HG02763 (cell line): ENCODE data around the gene RAB30.
A peak's percentile ranks its signal among the peaks of the same experiment; 100 is the strongest.

ENCODE experiments used
- ATAC-seq: cut with Tn5 transposase; IDR thresholded peaks from one replicate; pipeline ENCODE4 v1.9.1; 2021; ENCODE audit warnings: mild to moderate bottlenecking, moderate library complexity; ENCODE audit not compliant: unreplicated experiment

The RAB30 gene

DNA sequence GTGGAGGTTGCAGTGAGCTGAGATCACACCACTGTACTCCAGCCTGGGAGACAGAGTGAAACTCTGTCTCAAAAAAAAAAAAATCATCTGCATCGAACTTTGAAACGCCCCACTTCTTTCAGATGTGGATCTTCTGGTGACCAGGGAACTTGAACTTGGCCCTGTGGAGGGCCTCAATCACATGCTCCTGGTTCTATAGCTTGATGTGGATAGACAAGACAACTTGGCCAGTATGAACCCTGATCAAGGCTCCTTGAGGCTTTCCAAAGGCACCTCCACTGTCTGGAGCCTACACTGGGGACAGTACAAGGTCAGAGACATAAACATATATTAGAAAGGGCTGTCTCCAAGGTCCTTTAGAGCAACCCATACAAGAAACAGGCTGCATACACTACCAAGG, 30.6 kb downstream of the RAB30 start:
- no peak for ATAC-seq

DNA sequence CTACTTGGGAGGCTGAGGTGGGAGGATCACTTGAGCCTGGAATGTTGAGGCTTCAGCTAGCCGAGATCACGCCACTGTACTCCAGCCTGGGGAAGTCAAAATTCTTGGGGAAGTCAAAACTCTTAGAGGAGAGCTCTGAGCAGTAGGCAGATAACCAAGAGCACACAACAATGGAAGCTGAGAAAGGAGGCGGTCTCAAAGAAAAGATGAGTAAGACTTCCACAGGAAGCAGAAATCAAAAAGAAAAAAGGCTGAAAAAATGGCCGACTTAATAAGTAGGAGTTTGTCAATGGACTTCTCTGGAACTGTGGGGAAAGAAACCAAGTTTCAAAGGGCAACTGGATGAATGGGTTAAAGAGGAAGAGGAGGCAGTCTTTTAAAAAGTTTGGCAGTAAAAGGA, 32.1 kb downstream of the RAB30 start:
- no peak for ATAC-seq

DNA sequence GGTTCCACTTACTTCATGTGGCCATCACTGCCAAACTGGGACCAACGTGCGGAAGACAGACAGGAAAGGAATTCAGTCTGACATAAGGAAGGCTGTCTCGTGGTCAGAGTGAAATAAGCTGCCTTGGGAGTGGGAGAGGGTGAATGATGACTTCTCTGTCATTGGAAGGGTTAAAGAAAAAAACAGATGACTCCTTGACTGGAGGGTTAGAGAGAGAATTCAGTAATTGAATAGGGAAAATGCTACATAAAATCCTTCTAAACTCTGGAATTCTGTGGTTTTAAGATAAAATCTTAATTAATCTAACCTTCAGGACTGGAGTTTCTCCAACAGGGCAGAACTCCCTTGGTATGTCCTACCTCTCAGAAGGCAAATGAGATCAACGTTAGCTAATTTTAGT, 33.8 kb downstream of the RAB30 start:
- ATAC-seq, result no peak

DNA sequence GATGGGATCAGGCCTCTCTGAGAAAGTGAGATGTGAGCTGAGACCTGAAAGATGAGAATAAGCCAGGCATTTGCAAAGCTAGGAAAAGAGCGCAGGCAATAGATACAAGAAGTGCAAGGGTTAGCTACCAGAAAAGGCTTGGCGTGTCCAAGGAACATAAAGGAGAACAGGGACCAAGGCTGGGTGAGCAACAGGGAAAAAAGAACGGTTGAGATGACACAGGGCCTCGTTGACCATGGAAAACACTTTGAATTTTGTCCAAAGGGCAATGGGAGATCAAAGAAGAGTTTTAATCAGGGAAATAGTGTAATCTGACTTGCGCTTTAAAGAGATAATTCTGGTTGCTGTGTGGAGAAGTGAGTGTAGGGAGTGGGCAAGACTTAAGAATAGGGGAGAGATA, 35.0 kb downstream of the RAB30 start:
- no peak for ATAC-seq

DNA sequence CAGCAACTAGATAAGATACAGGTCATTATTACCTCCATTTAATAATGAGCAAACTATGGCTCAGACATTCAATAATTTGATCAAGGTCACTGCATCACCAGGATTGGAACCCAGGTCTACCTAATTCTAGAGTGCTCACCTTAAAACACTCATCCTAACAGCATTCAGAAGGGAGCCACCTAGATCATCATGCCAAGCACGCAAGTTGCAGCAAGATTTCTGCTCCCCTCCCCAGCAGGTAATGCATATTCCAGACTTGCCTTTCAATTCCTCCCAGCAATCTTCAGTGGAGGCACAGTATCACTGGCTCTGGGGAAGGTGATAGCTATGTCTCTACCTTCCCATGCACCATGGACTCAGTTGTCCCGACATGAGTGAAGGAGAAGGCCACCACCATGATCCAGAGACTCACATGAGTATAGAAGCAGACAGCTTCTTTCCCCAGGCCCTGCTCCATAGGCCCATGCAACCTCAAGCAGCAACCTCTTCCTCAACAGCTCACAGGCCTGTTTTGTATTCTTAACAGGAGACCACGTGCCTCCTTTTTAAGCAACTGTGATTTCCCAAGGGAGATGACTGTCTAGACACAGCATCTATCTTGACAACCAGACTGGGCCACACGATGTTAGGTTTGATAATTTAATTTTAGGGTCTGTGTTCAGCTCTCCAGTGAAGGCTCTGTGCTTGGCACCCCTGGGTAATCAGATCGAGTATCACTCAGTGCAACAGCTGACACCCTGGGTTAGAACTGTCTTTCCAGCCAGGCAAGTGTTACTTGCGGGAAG, 36.4 kb downstream of the RAB30 start:
- peak; percentile 56 for ATAC-seq

DNA sequence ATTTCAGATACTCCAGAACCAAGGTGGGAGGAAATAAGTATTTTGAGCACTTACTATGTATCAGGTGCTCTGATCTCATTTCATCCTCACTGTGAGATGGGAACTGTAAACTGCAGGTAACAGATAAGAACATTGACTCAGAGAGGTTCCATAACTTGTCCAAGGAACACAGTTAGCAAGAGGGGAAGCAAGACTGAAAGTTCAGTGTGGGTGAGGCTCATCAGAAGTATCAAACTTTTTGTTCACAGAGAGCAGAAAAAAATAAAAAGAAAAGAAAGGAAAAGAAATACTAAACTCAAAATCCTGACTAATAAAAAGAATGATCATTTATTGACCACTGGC, 37.1 kb downstream of the RAB30 start:
- ATAC-seq, result no peak

DNA sequence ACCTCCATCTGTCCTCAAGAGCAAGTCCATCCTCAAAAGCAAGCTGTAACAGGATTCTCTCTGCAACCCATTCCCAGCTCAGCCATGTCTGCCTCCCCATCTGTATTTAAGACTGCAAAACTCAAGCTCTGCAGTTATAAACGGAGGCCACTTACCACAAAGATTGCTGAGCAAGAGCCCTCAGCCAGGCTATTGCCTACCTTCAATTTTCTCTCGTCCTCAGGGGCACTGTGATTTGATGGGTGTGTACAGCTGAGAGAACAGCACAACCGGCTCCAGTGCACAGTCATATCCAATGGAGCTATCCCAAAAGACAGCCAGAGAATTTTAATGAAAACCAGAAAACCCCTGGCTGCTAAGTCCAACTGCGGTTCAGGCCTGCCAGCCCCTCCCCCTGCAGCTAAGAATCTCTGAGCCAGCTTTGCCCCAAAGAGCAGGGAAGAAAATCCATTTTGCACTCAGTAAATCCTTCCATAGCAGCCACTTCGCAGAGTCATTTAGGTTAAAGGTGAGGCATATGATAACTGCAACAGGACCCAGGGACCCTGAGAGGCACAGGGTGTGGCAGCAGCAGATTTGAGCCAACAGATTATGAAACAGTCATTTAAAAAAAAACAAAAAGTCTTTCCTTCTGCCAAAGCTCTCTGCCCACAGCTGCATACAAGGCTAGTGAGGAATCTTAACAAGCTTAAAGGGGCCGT, 37.6 kb downstream of the RAB30 start:
- ATAC-seq, result no peak

DNA sequence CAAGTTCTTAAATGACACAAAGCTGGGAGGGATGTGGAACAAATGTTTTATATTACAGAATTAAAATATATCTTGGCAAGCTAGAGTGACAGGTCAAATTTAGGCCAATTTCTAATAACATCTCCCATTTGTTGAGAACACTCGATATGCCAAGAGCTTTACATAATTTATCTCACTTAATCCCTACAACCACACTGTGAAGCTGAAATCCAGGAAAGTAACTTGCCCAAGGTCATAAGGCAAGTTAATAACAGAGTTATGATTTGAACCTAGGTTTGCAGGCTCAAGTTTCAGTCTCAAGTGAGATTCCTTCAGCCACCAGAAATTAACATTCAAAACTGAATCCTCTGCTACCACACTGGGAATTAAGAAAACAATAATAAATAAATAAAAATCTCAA, 38.3 kb downstream of the RAB30 start:
- no peak for ATAC-seq

DNA sequence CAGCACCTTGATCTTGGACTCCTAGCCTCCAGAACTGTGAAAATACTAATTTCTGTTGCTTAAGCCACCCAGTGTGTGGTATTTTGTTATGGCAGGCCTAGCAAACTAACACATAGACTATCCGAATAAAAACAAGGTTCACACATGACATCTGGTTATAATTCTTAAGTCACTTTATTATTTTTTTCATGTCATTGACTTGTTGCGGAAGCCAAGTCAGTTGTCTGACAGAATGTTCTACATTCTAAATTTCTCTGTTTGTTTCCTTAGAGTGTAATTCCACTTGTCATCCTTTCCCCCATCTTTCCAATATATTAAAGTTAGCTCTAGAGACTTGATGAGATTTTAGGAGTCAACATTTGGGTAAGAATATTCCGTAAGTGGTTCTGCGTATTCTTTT, 40.6 kb downstream of the RAB30 start:
- ATAC-seq, result no peak

DNA sequence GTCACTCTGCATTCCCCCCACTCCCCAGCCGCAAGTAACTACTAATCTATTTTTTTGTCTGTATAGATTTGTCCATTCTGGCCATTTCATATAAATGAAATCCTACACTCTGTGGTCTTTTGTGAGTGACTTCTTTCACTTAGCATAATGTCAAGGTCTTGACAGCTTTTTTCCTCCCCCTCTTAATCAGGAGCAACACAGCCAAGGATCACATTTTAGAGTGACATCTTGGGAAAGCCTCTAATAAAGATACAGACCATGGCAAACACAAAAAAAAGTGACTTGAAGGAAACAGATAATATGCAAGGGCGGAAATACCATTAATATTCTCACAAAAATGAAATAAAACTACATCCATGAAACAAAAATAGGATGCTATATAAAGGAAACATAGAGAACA, 43.9 kb downstream of the RAB30 start:
- no peak for ATAC-seq

DNA sequence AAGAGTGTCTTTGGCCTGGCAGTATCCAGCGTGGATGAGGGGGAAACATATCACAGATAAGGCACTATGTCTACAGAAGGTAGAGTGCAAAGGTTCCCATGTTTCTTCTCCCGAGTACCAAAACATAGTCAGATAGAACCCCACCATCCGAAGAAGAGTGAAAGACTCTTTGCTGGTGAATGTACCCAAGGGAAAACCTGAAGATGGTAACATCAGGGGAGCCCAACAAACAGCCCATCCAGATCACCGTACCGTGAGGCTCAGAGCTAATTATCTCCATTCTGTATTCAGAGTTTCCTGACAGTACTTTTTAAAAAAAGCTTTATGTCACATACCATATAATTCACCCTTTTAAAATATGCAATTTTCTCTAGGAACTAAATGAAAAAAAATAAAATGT, 44.4 kb downstream of the RAB30 start:
- no peak for ATAC-seq

DNA sequence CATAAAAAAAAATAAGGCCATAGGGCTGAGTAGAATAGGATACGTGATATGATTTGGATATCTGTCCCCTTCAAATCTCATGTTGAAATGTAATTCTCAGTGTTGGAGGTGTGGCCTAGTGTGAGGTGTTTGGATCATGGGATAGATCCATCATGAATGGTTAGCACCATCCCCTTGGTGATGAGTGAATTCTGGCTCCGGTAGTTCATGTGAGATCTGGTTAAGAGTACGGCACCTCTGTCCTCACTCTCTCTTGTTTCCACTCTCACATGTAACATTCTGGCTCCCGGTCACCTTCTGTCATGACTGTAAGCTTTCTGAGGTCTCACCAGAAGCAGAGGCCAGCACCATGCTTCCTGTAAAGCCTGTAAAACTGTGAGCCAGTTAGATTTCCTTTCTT, 45.5 kb downstream of the RAB30 start:
- no peak for ATAC-seq

DNA sequence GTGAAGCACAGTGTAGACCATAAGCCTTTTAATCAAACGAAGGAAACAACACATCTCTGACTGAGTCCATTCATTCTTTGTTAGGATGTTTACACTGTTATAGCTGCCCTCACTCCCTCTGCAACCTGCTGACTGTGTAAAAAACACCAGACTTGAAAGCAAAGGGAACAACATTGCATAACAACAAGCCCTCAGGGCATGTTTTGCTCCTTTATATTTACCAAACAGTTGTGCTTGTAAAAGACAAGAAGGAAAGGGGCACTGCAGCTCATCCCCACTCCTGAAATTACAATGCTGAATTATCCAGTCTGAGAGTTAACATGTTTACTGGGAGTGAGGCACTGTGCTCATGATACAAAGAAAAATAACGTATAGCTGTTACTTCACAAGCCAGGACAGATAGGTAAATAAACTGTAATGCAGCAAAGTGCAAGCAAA, 46.4 kb downstream of the RAB30 start:
- ATAC-seq, result no peak

DNA sequence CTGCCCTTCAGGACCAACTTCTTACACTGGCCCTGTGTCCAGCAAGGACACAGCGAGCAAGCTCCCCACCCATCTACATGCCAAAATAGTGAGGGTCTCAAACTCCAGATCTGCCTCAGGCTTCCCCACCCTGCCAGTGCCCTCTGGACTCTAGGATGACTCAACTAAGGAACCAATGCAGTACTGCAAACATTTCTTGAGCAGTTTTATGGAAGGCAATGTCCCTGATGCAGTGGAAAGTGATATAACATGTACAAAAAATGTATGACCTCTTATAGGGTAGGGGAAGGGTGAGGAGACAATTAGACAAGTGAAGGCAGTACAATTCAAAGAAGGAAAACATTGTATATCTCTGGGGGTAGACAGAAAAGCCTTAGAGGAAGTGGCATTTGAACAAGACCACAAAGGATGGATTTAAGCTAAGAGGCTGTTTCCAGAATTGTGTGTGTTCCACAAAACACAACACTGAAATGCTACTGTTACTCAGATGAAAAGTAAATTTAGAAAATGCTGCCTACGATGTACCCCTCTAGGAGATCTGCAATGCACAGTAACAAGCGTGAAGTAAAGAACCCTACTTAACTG, 47.3 kb downstream of the RAB30 start:
- no peak for ATAC-seq

DNA sequence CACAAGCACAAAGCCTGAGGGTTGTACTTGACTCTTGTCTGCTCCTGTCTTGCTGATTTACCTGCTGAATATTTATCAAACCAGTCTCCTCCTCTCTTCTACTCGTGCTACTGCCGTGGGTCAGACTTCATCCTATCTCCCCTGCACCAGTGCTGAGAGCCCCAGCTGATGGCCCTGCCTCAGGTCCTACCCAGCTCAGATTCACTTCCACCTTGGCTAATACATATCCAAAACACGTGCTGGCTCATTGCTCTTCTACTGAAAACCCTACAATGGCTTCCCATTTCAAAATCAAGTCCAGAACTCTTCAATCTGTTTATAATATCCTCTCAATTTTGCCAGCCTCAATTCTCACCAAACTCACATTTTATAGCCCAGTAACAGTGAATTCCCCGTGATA, 48.3 kb downstream of the RAB30 start:
- no peak for ATAC-seq

DNA sequence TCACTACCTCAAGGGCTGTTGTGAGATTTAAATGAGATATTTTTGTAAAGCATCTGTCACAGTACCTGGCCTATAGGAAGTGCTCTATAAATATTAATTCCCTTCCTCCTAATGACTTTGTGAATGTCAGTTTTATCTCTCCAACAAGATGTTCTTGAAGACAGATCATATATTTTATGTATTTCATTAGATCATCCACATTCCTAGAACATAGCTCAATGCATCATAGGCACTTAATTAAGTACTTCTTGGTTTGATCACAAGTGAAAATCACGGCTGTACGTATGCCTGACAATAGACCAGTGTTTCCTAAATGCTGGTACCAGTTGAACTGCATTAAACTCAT, 49.9 kb downstream of the RAB30 start:
- no peak for ATAC-seq

DNA sequence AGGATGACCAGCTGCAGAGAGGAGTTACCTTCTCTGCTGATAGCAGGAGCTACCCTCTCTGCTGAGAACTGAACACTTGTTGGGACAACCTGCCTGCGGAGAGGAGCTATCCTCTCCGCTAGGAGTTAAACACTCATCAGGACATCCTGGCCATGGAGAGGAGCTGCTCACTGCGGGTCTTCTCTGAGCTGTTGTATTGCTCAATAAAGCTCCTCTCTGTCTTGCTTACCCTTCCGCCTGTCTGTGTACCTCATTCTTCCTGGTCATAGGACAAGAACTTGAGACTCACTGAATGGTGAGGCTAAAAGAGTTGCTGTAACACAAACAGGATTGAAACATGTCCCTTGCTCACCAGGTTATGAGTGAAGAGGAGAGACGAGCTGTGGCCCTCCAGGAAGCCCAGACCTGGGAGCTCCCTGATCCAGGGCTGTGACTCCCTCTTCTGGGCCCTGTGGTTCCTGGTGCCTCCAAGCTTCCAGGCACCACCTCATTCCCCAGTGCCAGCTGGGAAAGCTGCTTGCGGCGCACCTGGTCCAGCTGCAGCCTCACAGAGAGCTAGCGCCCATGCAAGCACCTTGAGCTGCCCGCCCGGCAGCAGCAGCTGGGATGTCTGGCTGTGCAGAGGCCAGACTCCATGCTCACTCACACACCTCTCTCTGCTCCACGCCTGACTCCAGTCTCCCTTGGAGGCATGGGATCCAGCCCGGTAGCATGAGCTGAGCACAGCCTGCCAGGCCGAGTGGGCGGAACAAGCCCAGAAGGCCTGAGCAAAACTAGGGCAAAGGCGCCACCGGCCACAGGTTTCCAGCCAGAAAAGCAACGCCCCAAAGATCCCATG, 50.5 kb downstream of the RAB30 start:
- ATAC-seq, result no peak

DNA sequence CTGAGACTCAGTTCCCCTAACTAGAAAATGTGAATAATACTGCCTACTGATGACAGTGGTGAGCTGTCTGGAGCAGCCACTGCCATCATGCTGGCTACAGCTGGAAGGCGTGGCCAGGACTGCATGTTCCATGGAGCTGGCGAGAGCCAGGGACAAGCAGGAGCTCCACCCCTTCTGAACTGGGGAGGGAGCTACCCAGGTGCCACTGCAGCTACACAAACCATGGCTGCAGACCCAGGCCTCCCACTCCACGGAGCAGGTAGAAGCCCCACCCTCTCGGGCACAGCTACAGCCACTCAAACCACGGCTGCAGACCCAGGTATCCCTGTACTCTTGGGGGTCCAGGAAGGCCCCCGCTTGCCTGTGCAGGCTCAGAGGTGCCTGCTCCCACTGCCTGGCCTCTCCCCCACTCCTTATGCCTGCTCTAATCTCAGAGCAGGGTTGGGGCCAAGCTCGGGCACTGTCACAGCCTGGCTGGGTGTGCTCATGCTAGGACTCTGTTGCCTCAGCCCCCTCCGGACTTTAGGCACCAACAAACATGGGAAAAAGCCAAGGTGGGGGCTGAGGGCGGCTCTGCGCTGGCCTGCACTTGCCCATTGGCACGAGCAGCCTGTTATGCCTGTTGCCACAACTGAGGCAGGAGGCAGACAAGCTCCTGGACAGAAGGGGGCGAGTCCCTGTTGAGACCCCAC, 51.7 kb downstream of the RAB30 start:
- ATAC-seq, result no peak

DNA sequence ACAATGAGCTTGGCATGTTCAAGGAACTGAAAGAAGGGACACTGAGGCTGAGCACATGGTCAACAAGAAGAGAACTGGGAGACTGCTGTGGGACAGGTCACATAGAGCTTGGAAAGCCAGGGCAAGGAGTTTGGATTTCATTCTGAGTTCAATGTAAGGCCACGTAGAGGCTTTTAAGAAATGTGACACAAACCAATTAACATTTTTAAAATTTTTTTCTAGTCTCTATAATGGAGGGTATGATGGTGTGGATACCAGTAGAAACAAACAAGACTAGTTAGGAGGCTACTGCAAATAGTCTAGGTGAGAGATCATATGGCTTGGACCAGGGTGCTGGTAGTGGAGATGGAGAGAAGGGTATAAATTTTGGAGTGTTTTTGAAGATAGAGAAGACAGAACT, 56.7 kb downstream of the RAB30 start:
- ATAC-seq, result no peak

DNA sequence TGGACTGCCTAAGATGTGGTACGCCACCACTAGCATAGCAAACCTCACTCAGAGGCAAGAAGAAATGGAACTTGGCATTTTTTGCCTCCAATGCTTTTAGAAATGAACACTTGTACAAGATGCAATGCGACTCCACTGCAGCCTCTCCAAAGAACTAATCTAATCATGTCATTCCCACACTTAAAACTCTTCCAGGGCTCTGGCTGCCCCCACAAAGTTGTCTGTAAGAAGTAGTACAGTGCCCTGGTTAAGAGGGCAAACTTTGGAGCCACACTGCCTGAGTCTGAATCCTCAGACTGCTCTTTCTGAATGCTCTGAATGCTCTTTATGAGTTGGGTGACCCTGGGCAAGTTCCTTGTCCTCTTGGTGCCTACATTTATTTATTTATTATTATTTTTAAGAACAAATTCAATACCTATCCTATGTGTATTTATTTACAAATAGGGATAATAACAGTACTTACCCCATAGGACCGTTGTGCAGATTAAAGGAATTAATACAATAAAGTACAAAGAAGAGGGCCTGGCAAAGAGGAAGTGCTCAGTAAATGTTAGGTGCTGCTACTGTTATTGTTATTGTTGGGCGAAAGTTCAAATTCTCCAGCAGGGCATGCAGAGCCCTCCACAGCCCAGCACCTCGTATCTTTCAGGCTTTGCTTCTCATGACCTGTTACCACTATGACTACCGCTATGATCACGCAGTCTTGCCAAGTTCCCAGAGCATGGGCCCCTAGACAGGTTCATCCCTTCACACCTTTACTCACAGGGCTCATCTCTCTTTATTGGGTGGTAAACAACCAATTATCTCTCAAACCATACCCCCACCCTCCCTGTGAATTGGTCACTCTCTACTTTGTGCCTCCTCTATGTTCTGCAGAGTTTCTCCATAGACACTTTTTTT, 59.3 kb downstream of the RAB30 start:
- ATAC-seq, result no peak
